ENCODE data around the gene CDRT15L2. TPM values are rescaled to one million over a fixed set of nuclear protein-coding genes. Genes with fewer than 3 reads are reported as not detected.
"Not testable (repeated sequence)": the region's sequence is repeated elsewhere in the genome, so short reads cannot be mapped to it uniquely, and the experiment has no call there.

Gene CDRT15L2
- total RNA-seq, 1 experiment from 2014 or later = not detected

- POLR2A ChIA-PET (ENCODE audit: unreplicated experiment); BruUV-seq (replicated peaks); ATAC-seq: not testable (repeated sequence)
Observed at GRCh38 chr17:20540865-20541264, 38.7 kb upstream of the CDRT15L2 start.

DNA sequence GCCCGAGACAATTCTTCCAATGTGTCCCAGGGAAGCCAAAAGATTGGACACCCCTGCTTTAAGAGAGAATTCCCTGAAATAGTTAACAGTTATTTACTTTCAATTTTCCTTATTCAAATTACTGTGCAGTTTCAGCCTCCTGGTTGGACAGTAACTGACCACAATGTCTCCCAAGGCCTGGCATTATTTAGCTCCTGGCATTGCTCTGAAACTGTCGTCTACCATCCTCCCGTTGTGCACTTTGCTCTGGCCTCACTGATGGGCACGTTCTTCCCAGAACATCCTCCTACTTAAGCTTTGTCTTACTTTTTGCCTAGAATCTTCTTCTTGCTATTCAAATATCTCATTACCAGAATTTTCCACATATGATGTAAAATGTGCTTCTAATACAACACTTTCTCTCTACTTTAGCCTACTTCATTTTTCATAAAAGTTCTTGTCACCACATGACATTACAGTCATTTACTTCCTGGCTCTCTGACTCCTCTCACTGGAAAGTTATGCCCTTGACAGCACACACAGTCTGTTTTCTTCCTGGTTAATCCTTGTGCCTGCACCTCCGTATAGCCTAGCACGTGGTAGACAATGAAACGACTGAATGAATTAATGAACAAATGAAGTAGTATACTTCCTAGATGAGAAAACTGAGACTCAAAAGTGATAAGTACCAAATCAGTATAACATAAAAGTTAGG lies 37.5 kb upstream of the CDRT15L2 start:
- H3K79me2 ChIP-seq (ENCODE audit: low read length); H2AFZ ChIP-seq (ENCODE audit: low read length); H3K27me3 ChIP-seq (ENCODE audit: low read length); H3K4me2 ChIP-seq (ENCODE audit: low read length); BruUV-seq (replicated peaks); H4K20me1 ChIP-seq (ENCODE audit: low read length); H3K9me2 ChIP-seq (replicated peaks; ENCODE audit: low read length); intact Hi-C loops (cut with micrococcal nuclease); H3K9ac ChIP-seq (ENCODE audit: low read length); H3K4me1 ChIP-seq (ENCODE audit: insufficient read depth, low read length); H3F3A ChIP-seq (ENCODE audit: low read length, unreplicated experiment); H3K4me3 ChIP-seq (ENCODE audit: low read length); CTCF ChIA-PET; H3K36me3 ChIP-seq (ENCODE audit: low read depth, low read length); H3K9me3 ChIP-seq (ENCODE audit: low read length); POLR2A ChIA-PET (ENCODE audit: unreplicated experiment); H3K27ac ChIP-seq (ENCODE audit: low read length): not testable (repeated sequence)
- peak; percentile 39 for DNase-seq
- peak; percentile 37; the same call in 1 of the 2 replicates for ATAC-seq

More at GRCh38 chr17:20540865-20541264, 38.7 kb upstream of the CDRT15L2 start:
- H3K4me2 ChIP-seq (ENCODE audit: low read length); DNase-seq; H3K9me2 ChIP-seq (replicated peaks; ENCODE audit: low read length); H3K9me3 ChIP-seq (ENCODE audit: low read length); H3K27me3 ChIP-seq (ENCODE audit: low read length); intact Hi-C loops (cut with micrococcal nuclease); CTCF ChIA-PET; H3F3A ChIP-seq (ENCODE audit: low read length, unreplicated experiment); H3K79me2 ChIP-seq (ENCODE audit: low read length); H3K27ac ChIP-seq (ENCODE audit: low read length); H3K4me3 ChIP-seq (ENCODE audit: low read length); H3K36me3 ChIP-seq (ENCODE audit: low read depth, low read length); H3K4me1 ChIP-seq (ENCODE audit: insufficient read depth, low read length); H2AFZ ChIP-seq (ENCODE audit: low read length); H3K9ac ChIP-seq (ENCODE audit: low read length); H4K20me1 ChIP-seq (ENCODE audit: low read length): not testable (repeated sequence)

DNA sequence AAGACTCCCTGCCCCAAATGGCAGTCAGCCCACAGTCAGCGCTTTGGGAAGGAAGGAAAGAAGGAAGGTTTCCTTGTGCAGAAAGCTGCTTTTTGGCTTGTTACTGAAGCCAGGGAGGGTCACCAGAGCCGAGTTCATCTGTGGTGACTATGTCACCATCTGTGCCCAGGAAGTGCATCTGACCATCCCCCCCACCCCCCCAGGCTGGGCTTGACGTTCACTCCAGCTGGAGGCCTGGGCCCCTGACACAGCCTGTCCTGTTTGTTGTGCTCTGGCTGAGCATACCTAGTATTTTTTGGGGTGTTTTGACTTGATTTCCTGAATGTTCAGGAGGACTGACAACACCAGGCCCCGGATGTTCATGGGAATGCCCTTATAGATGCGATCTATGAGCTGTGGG lies 31.6 kb upstream of the CDRT15L2 start:
- intact Hi-C loops (cut with micrococcal nuclease); H3K27me3 ChIP-seq (ENCODE audit: low read length); DNase-seq; H3K27ac ChIP-seq (ENCODE audit: low read length); ATAC-seq; POLR2A ChIA-PET (ENCODE audit: unreplicated experiment); H3K4me3 ChIP-seq (ENCODE audit: low read length); H3K36me3 ChIP-seq (ENCODE audit: low read depth, low read length); H3K9ac ChIP-seq (ENCODE audit: low read length); H3K79me2 ChIP-seq (ENCODE audit: low read length); H4K20me1 ChIP-seq (ENCODE audit: low read length); H3F3A ChIP-seq (ENCODE audit: low read length, unreplicated experiment); CTCF ChIA-PET; H3K9me2 ChIP-seq (replicated peaks; ENCODE audit: low read length); H3K9me3 ChIP-seq (ENCODE audit: low read length); H2AFZ ChIP-seq (ENCODE audit: low read length); H3K4me1 ChIP-seq (ENCODE audit: insufficient read depth, low read length); BruUV-seq (replicated peaks); H3K4me2 ChIP-seq (ENCODE audit: low read length): not testable (repeated sequence)

- H3K4me1 ChIP-seq (ENCODE audit: insufficient read depth, low read length); H3K4me3 ChIP-seq (ENCODE audit: low read length); H3F3A ChIP-seq (ENCODE audit: low read length, unreplicated experiment); DNase-seq; H3K9ac ChIP-seq (ENCODE audit: low read length); H3K36me3 ChIP-seq (ENCODE audit: low read depth, low read length); H3K9me3 ChIP-seq (ENCODE audit: low read length); H3K27me3 ChIP-seq (ENCODE audit: low read length); H4K20me1 ChIP-seq (ENCODE audit: low read length); ATAC-seq; H3K9me2 ChIP-seq (replicated peaks; ENCODE audit: low read length); POLR2A ChIA-PET (ENCODE audit: unreplicated experiment); intact Hi-C loops (cut with micrococcal nuclease); H3K4me2 ChIP-seq (ENCODE audit: low read length); CTCF ChIA-PET; BruUV-seq (replicated peaks); H3K79me2 ChIP-seq (ENCODE audit: low read length); H2AFZ ChIP-seq (ENCODE audit: low read length); H3K27ac ChIP-seq (ENCODE audit: low read length): not testable (repeated sequence)
Observed at GRCh38 chr17:20552920-20553319, 26.6 kb upstream of the CDRT15L2 start.

GRCh38 chr17:20554728-20555127 lies 24.8 kb upstream of the CDRT15L2 start:
- H3K27ac ChIP-seq (ENCODE audit: low read length); H3K4me1 ChIP-seq (ENCODE audit: insufficient read depth, low read length); H3K4me2 ChIP-seq (ENCODE audit: low read length); H3K4me3 ChIP-seq (ENCODE audit: low read length); BruUV-seq (replicated peaks); DNase-seq; H3K36me3 ChIP-seq (ENCODE audit: low read depth, low read length); intact Hi-C loops (cut with micrococcal nuclease); H2AFZ ChIP-seq (ENCODE audit: low read length); H4K20me1 ChIP-seq (ENCODE audit: low read length); H3K9me2 ChIP-seq (replicated peaks; ENCODE audit: low read length); H3K27me3 ChIP-seq (ENCODE audit: low read length); H3K79me2 ChIP-seq (ENCODE audit: low read length); H3F3A ChIP-seq (ENCODE audit: low read length, unreplicated experiment); ATAC-seq; CTCF ChIA-PET; POLR2A ChIA-PET (ENCODE audit: unreplicated experiment); H3K9ac ChIP-seq (ENCODE audit: low read length); H3K9me3 ChIP-seq (ENCODE audit: low read length): not testable (repeated sequence)

- H3K4me2 ChIP-seq (ENCODE audit: low read length); ATAC-seq; DNase-seq; POLR2A ChIA-PET (ENCODE audit: unreplicated experiment); H2AFZ ChIP-seq (ENCODE audit: low read length); H3K9me3 ChIP-seq (ENCODE audit: low read length); CTCF ChIA-PET; intact Hi-C loops (cut with micrococcal nuclease); H3K79me2 ChIP-seq (ENCODE audit: low read length); H3K27me3 ChIP-seq (ENCODE audit: low read length); H3K9ac ChIP-seq (ENCODE audit: low read length); H3K9me2 ChIP-seq (replicated peaks; ENCODE audit: low read length); H3K4me1 ChIP-seq (ENCODE audit: insufficient read depth, low read length); H3F3A ChIP-seq (ENCODE audit: low read length, unreplicated experiment); BruUV-seq (replicated peaks); H4K20me1 ChIP-seq (ENCODE audit: low read length); H3K27ac ChIP-seq (ENCODE audit: low read length); H3K36me3 ChIP-seq (ENCODE audit: low read depth, low read length); H3K4me3 ChIP-seq (ENCODE audit: low read length): not testable (repeated sequence)
Observed at GRCh38 chr17:20555135-20556010, 24.2 kb upstream of the CDRT15L2 start.

Data from PC-3 (cell line).